NCI-H2196 treated with DMSO at 0.1 percent for 48 hours (cell line): ENCODE data around the gene SGK2.
"Not testable (repeated sequence)": the region's sequence is repeated elsewhere in the genome, so short reads cannot be mapped to it uniquely, and the experiment has no call there.

Source experiments
- DNase-seq: peaks from one replicate; lab custom pipeline; 2025; ENCODE audit not compliant: unreplicated experiment; lab: John Stamatoyannopoulos, UW

Gene SGK2

GRCh38 chr20:43590392-43591303, 31.8 kb downstream of the SGK2 start, which contains the start of gene IFT52:
Gene IFT52 (plus strand): TSS chr20:43590937. CDS start chr20:43594699, 3,762 bp downstream.
- DNase-seq: peak; percentile 91

- not testable (repeated sequence) for DNase-seq
Observed at GRCh38 chr20:43601960-43602359, 43.1 kb downstream of the SGK2 start.

- DNase-seq: no peak
Observed at GRCh38 chr20:43603124-43603523, 44.3 kb downstream of the SGK2 start.

GRCh38 chr20:43605715-43606114, 46.9 kb downstream of the SGK2 start:
- DNase-seq: no peak

- not testable (repeated sequence) for DNase-seq
Observed at GRCh38 chr20:43607278-43607677, 48.5 kb downstream of the SGK2 start.

- no peak for DNase-seq
Observed at GRCh38 chr20:43631598-43631997, 72.8 kb downstream of the SGK2 start.
